Neural cell (in vitro differentiated cells): Measurements from ENCODE around the gene CACNA2D4. TPM values are rescaled to one million over a fixed set of nuclear protein-coding genes. Genes with fewer than 3 reads are reported as not detected.

Source experiments
- H2AFZ ChIP-seq: fragments of 200-600, 300-800 bp; sonication (generic), shearing (Covaris generic); 2 replicates; pipeline ENCODE4 v1.6.0; 2014; ENCODE audit warnings: low read depth, mild to moderate bottlenecking, antibody characterized with exemption, low read length, moderate library complexity
- H3F3A ChIP-seq: fragments of 200-600 bp; shearing (Covaris generic); 2 replicates; pipeline ENCODE4 v1.6.1; 2016; ENCODE audit warnings: mild to moderate bottlenecking, moderate library complexity, mixed read lengths, antibody characterized with exemption, low read length; ENCODE audit not compliant: insufficient read depth, poor library complexity, severe bottlenecking
- H3K27ac ChIP-seq: fragments of 200-600, 300-800 bp; sonication (generic), shearing (Covaris generic); 2 replicates; pipeline ENCODE4 v1.5.1; 2014; ENCODE audit warnings: mild to moderate bottlenecking, low read length, moderate library complexity
- H3K27me3 ChIP-seq: fragments of 300-800, 200-600 bp; sonication (generic), shearing (Covaris generic); 2 replicates; pipeline ENCODE4 v1.6.0; 2014; ENCODE audit warnings: mild to moderate bottlenecking, low read depth, low read length, moderate library complexity; ENCODE audit not compliant: insufficient read depth
- H3K36me3 ChIP-seq: fragments of 300-800, 200-600 bp; sonication (generic), shearing (Covaris generic); 2 replicates; pipeline ENCODE4 v1.5.1; 2014; ENCODE audit warnings: mild to moderate bottlenecking, antibody characterized with exemption, low read length, moderate library complexity; ENCODE audit not compliant: insufficient read depth
- H3K4me2 ChIP-seq: fragments of 300-800, 200-600 bp; sonication (generic), shearing (Covaris generic); 2 replicates; pipeline ENCODE4 v1.6.0; 2014; ENCODE audit warnings: mild to moderate bottlenecking, low read length
- H3K4me3 ChIP-seq: fragments of 300-800, 200-600 bp; sonication (generic), shearing (Covaris generic); 2 replicates; pipeline ENCODE4 v1.5.1; 2014; ENCODE audit warnings: mild to moderate bottlenecking, low read length, moderate library complexity
- H3K79me2 ChIP-seq: fragments of 200-600 bp; shearing (Covaris generic); replicated peaks from 2 replicates; pipeline ENCODE4 v1.6.0; 2014; ENCODE audit warnings: mild to moderate bottlenecking, low read length, moderate library complexity; ENCODE audit not compliant: insufficient read depth
- H3K9ac ChIP-seq: fragments of 300-800, 200-600 bp; sonication (generic), shearing (Covaris generic); 2 replicates; pipeline ENCODE4 v1.6.1; 2016; ENCODE audit warnings: mild to moderate bottlenecking, low read length, mixed read lengths
- H3K9me2 ChIP-seq: fragments of 200-600 bp; shearing (Covaris generic); 2 replicates; pipeline ENCODE4 v1.6.1; 2016; ENCODE audit warnings: mild to moderate bottlenecking, low read length, mixed read lengths; ENCODE audit not compliant: insufficient read depth
- H3K9me3 ChIP-seq: fragments of 200-600, 300-800 bp; sonication (generic), shearing (Covaris generic); 2 replicates; pipeline ENCODE4 v1.6.1; 2016; ENCODE audit warnings: mild to moderate bottlenecking, mixed run types, low read length, moderate library complexity, mixed read lengths
- H4K20me1 ChIP-seq: fragments of 200-600 bp; shearing (Covaris generic); 2 replicates; pipeline ENCODE4 v1.6.1; 2016; ENCODE audit warnings: mild to moderate bottlenecking, mixed run types; ENCODE audit not compliant: insufficient read depth
- CTCF ChIP-seq: fragments of 450-650 bp; IDR thresholded peaks from 2 replicates; pipeline ENCODE4 v1.5.1; 2014; ENCODE audit warnings: antibody characterized with exemption, mild to moderate bottlenecking, moderate library complexity; ENCODE audit not compliant: poor library complexity, severe bottlenecking
- EP300 ChIP-seq: fragments of 450-650 bp; conservative IDR thresholded peaks from 2 replicates; pipeline ENCODE4 v1.6.1; 2014; ENCODE audit warnings: antibody characterized with exemption, mild to moderate bottlenecking, moderate library complexity; ENCODE audit not compliant: poor library complexity, severe bottlenecking
- EZH2 ChIP-seq: fragments of 200-600, 300-800 bp; shearing (Covaris generic), sonication (generic); IDR thresholded peaks from 2 replicates; pipeline ENCODE4 v1.6.1; 2014; ENCODE audit warnings: antibody characterized with exemption, low read length, borderline replicate concordance, mild to moderate bottlenecking; ENCODE audit not compliant: insufficient read depth, poor library complexity, severe bottlenecking
- MXI1 ChIP-seq: fragments of 450-650 bp; conservative IDR thresholded peaks from 2 replicates; pipeline ENCODE4 v1.6.1; 2014; ENCODE audit warnings: antibody characterized with exemption, mild to moderate bottlenecking; ENCODE audit not compliant: poor library complexity, severe bottlenecking
- POLR2AphosphoS5 ChIP-seq: IDR thresholded peaks from 2 replicates; pipeline ENCODE4 v1.6.1; 2012
- RAD21 ChIP-seq: fragments of 450-650 bp; conservative IDR thresholded peaks from 2 replicates; pipeline ENCODE4 v1.6.1; 2014; ENCODE audit warnings: antibody characterized with exemption, mild to moderate bottlenecking, moderate library complexity
- REST ChIP-seq: IDR thresholded peaks from 2 replicates; pipeline ENCODE4 v1.6.1; 2012; ENCODE audit warnings: borderline replicate concordance
- SMC3 ChIP-seq: fragments of 450-650 bp; conservative IDR thresholded peaks from 2 replicates; pipeline ENCODE4 v1.6.1; 2014; ENCODE audit warnings: antibody characterized with exemption, mild to moderate bottlenecking, moderate library complexity; ENCODE audit not compliant: poor library complexity
- TAF1 ChIP-seq: IDR thresholded peaks from 2 replicates; pipeline ENCODE4 v1.6.1; 2012; ENCODE audit warnings: low read depth
- polyA plus RNA-seq: library from polyadenylated mRNA; depleted of rRNA; stranded (reverse); fragments of >200 nt; gene quantifications from 2 replicates; pipeline ENCODE4 v1.2.3, GENCODE V29; 2014

CACNA2D4 gene
- polyA plus RNA-seq, 1 donor from 2014 or later: not detected

GRCh38 chr12:1791104-1791841 lies 127.2 kb downstream of the CACNA2D4 start:
- no peaks in the 10 kb centered on the region for H3K79me2 ChIP-seq
- H2AFZ ChIP-seq: no peak overlapping the region
- H3K27ac ChIP-seq: no peak overlapping the region
- H3K9me2 ChIP-seq: no peaks in the 10 kb centered on the region
- no peaks in the 10 kb centered on the region for H3K27me3 ChIP-seq
- no peak overlapping the region for H3K4me3 ChIP-seq
- no peaks in the 10 kb centered on the region for H3F3A ChIP-seq
- H3K4me2 ChIP-seq: no peak overlapping the region
- H3K36me3 ChIP-seq: no peaks in the 10 kb centered on the region
- TF ChIP-seq EP300: no peak
- no peak for TF ChIP-seq REST
- TF ChIP-seq MXI1: no peak
- peak; percentile 97 for TF ChIP-seq SMC3
- no peak for TF ChIP-seq POLR2AphosphoS5
- TF ChIP-seq EZH2: no peak
- TF ChIP-seq RAD21: peak; percentile 94
- peak; percentile 91 for TF ChIP-seq CTCF
- TF ChIP-seq TAF1: no peak
- no peak overlapping the region for H3K9ac ChIP-seq
- H3K9me3 ChIP-seq: no peaks in the 10 kb centered on the region
- H4K20me1 ChIP-seq: no peaks in the 10 kb centered on the region

GRCh38 chr12:1790444-1790843 lies 128.0 kb downstream of the CACNA2D4 start:
- Histone ChIP-seq H3K27me3 (no peaks in the 10 kb centered on the region), H2AFZ (no peak overlapping the region), H3K4me2 (no peak overlapping the region), H3K79me2 (no peaks in the 10 kb centered on the region), H3K9me2 (no peaks in the 10 kb centered on the region), H3F3A (no peaks in the 10 kb centered on the region), H3K9ac (no peak overlapping the region), H3K36me3 (no peaks in the 10 kb centered on the region), H3K27ac (no peak overlapping the region), H3K9me3 (no peaks in the 10 kb centered on the region), H4K20me1 (no peaks in the 10 kb centered on the region), H3K4me3 (no peak overlapping the region)
- TF ChIP-seq POLR2AphosphoS5: no peak
- no peak for TF ChIP-seq EP300
- no peak for TF ChIP-seq SMC3
- TF ChIP-seq TAF1: no peak
- TF ChIP-seq EZH2: no peak
- no peak for TF ChIP-seq MXI1
- TF ChIP-seq RAD21: no peak
- TF ChIP-seq CTCF: no peak
